GM12801 (cell line): ENCODE measurements around the gene FOXP1.

Source experiments
- TF ChIP-seq, protein P1 (sequence below): IDR thresholded peaks from one replicate; pipeline ENCODE4 v1.5.1; 2011; ENCODE audit warnings: control low read depth; ENCODE audit not compliant: insufficient read length; ENCODE audit errors: extremely low read depth

Gene FOXP1

DNA sequence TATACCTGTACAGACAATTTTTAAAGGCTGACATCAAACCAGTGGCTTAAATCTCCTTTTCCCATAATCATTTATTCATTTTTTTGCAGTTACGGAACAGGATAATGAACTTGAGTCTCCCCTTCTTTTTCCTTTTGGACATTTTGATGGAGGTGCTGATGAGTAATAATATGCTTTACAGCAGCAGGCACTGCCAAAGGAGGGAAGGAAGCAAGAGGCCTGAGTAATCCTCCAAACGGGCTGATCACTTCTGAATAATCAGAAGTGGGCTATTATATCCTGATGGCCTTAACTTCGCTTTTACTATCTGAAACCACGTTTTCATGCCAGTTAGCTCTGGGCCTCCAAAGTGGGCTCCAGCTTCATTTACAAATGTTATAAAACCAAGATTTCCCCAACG is 527.2 kb downstream of the FOXP1 start:
- TF ChIP-seq, protein P1, sequence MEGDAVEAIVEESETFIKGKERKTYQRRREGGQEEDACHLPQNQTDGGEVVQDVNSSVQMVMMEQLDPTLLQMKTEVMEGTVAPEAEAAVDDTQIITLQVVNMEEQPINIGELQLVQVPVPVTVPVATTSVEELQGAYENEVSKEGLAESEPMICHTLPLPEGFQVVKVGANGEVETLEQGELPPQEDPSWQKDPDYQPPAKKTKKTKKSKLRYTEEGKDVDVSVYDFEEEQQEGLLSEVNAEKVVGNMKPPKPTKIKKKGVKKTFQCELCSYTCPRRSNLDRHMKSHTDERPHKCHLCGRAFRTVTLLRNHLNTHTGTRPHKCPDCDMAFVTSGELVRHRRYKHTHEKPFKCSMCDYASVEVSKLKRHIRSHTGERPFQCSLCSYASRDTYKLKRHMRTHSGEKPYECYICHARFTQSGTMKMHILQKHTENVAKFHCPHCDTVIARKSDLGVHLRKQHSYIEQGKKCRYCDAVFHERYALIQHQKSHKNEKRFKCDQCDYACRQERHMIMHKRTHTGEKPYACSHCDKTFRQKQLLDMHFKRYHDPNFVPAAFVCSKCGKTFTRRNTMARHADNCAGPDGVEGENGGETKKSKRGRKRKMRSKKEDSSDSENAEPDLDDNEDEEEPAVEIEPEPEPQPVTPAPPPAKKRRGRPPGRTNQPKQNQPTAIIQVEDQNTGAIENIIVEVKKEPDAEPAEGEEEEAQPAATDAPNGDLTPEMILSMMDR: no peak

DNA sequence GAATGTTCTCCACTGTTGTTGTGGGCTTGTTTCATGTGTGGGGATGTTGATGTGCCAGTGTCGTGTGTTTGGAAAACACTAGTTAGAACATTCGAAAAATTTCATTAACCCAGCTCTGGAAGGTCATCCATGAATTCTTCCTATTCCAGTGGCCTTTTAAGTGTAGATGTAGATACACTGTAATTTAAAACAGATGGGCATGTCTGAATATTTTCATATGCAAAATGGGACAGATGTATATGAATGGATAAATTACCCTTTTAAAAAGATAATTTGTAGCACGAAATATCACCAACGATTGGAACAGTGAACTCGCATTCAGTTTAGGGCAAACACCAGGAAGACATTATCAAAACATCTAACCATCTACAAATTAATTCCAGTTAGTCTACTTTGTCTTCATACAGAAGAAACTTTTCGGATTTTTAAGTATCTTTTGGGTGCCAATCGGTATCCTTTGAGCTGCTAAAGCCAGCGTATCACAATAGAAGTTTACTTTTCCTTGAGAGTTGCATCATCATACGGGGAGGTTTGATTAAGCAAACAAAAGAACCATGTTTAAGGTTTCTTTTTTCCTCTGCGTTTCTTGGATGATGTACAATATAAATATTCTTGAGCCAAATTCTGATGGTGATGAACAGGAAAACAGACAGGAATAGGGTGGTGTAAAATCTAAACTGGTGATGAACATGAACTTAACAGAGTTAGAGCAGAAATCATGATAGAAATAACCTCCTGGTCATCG is 528.1 kb downstream of the FOXP1 start:
- TF ChIP-seq, protein P1: no peak

DNA sequence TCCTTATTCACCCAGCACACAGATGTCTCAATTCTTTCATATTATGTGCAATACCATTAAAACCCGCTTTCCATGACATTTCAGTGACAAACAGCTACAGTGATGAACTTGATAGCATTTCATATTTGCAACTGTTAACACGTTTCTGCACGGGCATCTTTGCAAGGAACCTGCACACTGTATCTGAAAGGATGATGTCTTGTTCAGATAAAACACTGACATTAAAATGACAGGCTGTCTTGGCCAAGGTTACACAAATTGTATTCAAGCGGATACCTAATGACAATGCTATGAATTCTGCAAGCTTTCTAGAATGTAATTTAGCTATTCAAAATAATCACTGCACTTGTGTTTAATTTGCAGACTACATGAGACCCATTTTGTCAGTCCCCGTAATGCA is 529.2 kb downstream of the FOXP1 start:
- TF ChIP-seq, protein P1: no peak

DNA sequence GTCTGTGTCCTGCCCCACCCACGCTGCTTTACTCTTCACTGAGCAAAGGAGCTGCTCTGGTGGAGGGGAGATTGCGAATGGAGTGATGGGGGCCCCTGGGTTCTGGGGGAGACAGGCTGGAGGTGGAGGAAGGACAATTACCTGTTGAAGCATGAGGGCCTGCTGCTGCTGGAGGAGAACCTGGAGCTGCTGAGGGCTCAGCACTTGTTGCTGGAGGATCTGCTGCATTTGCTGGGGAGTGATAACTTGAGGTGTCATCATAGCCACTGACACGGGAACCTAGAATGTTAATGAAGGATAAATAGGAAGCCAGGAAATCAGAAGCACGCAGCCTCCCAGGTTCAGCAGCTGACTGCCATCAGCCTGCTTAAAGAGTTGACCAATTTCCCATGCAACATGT is 530.0 kb downstream of the FOXP1 start:
- TF ChIP-seq, protein P1: no peak

DNA sequence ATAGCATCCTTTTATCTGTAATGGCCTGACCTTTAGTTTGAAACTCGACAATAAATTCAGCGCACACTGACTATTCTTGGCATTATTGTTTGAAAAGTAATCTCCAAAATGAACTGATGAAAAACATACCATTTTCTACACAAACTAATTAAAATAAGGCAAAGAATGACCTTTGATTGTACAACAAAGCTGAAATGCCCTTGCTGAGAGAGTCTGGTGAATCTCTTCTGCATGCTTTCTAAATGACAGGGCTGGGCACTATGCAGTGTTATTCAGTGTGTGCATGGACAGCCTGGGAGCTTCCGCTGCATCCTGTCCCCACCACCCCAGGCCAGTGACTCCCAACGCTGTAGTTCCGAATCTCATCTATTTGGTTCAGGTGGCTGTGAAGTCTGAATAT is 530.8 kb downstream of the FOXP1 start:
- TF ChIP-seq, protein P1: no peak

DNA sequence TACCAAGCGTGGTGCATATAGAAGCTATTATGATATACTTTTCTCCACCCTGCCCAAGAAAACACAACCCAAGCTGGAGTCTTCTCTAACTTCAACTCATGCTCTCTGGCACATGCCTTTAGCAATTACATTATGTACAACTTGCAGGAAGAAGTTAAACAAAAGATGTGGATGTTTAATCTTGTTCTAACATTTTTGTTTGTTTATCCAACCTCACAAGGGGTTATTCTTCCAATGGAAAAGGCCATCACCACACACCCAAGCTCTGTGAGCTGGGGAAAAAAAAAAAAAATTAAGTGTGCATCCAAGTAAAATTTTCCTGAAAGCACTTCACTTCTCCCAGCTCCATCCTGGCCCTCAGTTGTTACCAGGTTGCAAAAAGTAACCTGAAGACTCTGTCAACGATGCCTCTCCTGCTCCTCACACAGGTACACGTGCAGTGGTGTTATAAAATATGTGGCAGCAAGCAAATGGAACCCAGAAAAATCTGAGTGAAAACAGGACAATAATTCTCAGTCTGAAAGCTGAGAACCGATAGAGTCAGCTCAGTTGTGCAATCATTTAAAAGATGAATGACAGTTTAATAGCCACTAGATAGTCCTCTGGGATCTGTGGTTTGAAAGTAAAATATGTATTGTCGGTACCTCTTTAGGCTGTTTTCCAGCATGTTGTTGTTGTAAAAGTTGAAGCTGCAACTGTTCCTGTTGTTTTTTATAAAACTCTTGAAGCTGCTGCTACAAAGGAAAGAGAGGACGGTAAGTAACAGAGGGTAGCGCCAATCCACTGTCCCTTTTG is 531.4 kb downstream of the FOXP1 start:
- TF ChIP-seq, protein P1: no peak

DNA sequence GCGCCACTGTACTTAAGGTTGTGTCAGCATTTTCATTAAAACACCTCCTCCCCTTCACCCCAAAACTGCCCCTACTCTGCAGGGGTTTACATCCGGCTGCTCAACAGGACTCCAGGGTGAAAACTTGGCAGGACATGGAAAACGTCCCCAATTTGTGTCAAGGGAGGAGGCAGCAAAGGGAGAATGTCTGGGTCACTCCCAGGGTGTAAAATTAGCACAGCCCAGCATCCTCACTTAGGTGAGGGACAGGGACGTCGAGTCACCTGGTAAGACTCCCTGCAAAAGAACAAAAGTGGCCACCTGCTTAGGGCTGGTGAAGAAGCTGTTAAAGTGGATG is 532.3 kb downstream of the FOXP1 start:
- TF ChIP-seq, protein P1: no peak
